RWPE1 (cell line): Measurements from ENCODE around the gene NEBL.
A peak's percentile ranks its signal among the peaks of the same experiment; 100 is the strongest.

Source experiments
- CTCF ChIA-PET: fragments of 350-600 bp; sonication (Branson Sonifier 250); formaldehyde crosslinking; extraction: SDS; loops from one replicate; lab custom pipeline; 2021; lab: Yijun Ruan, JAX
- POLR2A ChIA-PET: fragments of 400-600 bp; formaldehyde crosslinking; extraction: SDS; loops from one replicate; lab custom pipeline; 2020; ENCODE audit warnings: antibody characterized with exemption; ENCODE audit not compliant: low non-redundant PET; lab: Yijun Ruan, JAX
- DNase-seq: peaks from one replicate; pipeline ENCODE4 v3.0.0; 2012; ENCODE audit warnings: low spot score
- H3K27ac ChIP-seq: fragments of 450-650 bp; 2 replicates; pipeline ENCODE4 v1.5.1; 2017
- CTCF ChIP-seq: fragments of 450-650 bp; conservative IDR thresholded peaks from 2 replicates; pipeline ENCODE4 v1.5.1; 2017; ENCODE audit warnings: low read depth, mild to moderate bottlenecking

NEBL gene

GRCh38 chr10:20822825-20823224 lies 74.3 kb downstream of the NEBL start:
- TF ChIP-seq CTCF, result no peak
- ChIA-PET CTCF (no interaction called here), POLR2A (no interaction called here)
- DNase-seq, result no peak
- H3K27ac ChIP-seq, result no peak overlapping the region

GRCh38 chr10:20817646-20818045 lies 79.5 kb downstream of the NEBL start:
- DNase-seq, result peak; percentile 14
- no peak overlapping the region for H3K27ac ChIP-seq
- no peak for TF ChIP-seq CTCF
- POLR2A ChIA-PET, result no interaction called here
- CTCF ChIA-PET, result no interaction called here

GRCh38 chr10:20817116-20817515 lies 80.0 kb downstream of the NEBL start:
- no peak overlapping the region for H3K27ac ChIP-seq
- no peak for TF ChIP-seq CTCF
- ChIA-PET CTCF (interaction anchor here (0.6 kb wide), 1 partner anchor 1470 kb away, joined by 4 read pairs; no protein-coding TSS in a partner anchor), POLR2A (no interaction called here)
- DNase-seq, result no peak

- DNase-seq, result no peak
- CTCF ChIA-PET, result interaction anchor here (0.6 to 0.7 kb wide), 2 partner anchors 45 to 1669 kb away, joined by 3 to 4 read pairs; no protein-coding TSS in a partner anchor
- POLR2A ChIA-PET, result no interaction called here
- no peak overlapping the region for H3K27ac ChIP-seq
- TF ChIP-seq CTCF, result no peak
Measured at GRCh38 chr10:20814116-20814515, 83.0 kb downstream of the NEBL start.

- DNase-seq, result no peak
- TF ChIP-seq CTCF, result no peak
- ChIA-PET CTCF (no interaction called here), POLR2A (no interaction called here)
- no peak overlapping the region for H3K27ac ChIP-seq
Measured at GRCh38 chr10:20811131-20811530, 86.0 kb downstream of the NEBL start.

GRCh38 chr10:20809631-20810030 lies 87.5 kb downstream of the NEBL start:
- ChIA-PET POLR2A (no interaction called here), CTCF (no interaction called here)

More at GRCh38 chr10:20809631-20810030, 87.5 kb downstream of the NEBL start:
- H3K27ac ChIP-seq, result no peak overlapping the region
- TF ChIP-seq CTCF, result no peak
- DNase-seq, result no peak
